ENCODE measurements around the gene SLC34A3. TPM values are rescaled to one million over a fixed set of nuclear protein-coding genes. Genes with fewer than 3 reads are reported as not detected.
"Not testable (repeated sequence)": the region's sequence is repeated elsewhere in the genome, so short reads cannot be mapped to it uniquely, and the experiment has no call there.

The SLC34A3 gene
- total and polyA plus RNA-seq, 2 donors: 0.05 TPM; not detected in 1

- no peak for DNase-seq (ENCODE audit: extremely low spot score)
- Histone ChIP-seq H3K4me1 (ENCODE audit: insufficient read depth) (no peaks in the 10 kb centered on the region), H3K4me3 (ENCODE audit: low read depth, low read length) (no peak overlapping the region), H3K27ac (ENCODE audit: low read depth) (no peak overlapping the region), H3K36me3 (ENCODE audit: insufficient read depth) (no peaks in the 10 kb centered on the region)
- WGBS: 68% methylated on average over 40 of the region's 40 CpGs
These were observed 3.5 kb downstream of the SLC34A3 start for GRCh38 chr9:137234055-137234697.

- Histone ChIP-seq H3K4me1 (ENCODE audit: insufficient read depth) (no peaks in the 10 kb centered on the region), H3K36me3 (ENCODE audit: insufficient read depth) (no peaks in the 10 kb centered on the region), H3K4me3 (ENCODE audit: low read depth, low read length) (no peak overlapping the region), H3K27ac (ENCODE audit: low read depth) (no peak overlapping the region)
- DNase-seq (ENCODE audit: extremely low spot score): no peak
- 69% methylated on average over 18 of the region's 18 CpGs for WGBS
These were observed 4.2 kb downstream of the SLC34A3 start for GRCh38 chr9:137234758-137235423.

GRCh38 chr9:137235424-137236237, 4.9 kb downstream of the SLC34A3 start:
- H3K4me1 ChIP-seq (ENCODE audit: insufficient read depth): no peaks in the 10 kb centered on the region
- H3K27ac ChIP-seq (ENCODE audit: low read depth): no peak overlapping the region
- whole genome bisulfite sequencing: 64% methylated on average over 35 of the region's 35 CpGs
- H3K36me3 ChIP-seq (ENCODE audit: insufficient read depth): no peaks in the 10 kb centered on the region
- no peak for DNase-seq (ENCODE audit: extremely low spot score)
- no peak overlapping the region for H3K4me3 ChIP-seq (ENCODE audit: low read depth, low read length)

- DNase-seq (ENCODE audit: extremely low spot score): no peak
- H3K4me1 ChIP-seq (ENCODE audit: insufficient read depth): no peaks in the 10 kb centered on the region
- no peaks in the 10 kb centered on the region for H3K36me3 ChIP-seq (ENCODE audit: insufficient read depth)
- WGBS: 9% methylated on average over 31 of the region's 31 CpGs
- H3K27ac ChIP-seq (ENCODE audit: low read depth): no peak overlapping the region
- no peak overlapping the region for H3K4me3 ChIP-seq (ENCODE audit: low read depth, low read length)
These were observed 5.7 kb downstream of the SLC34A3 start for GRCh38 chr9:137236238-137236935.

GRCh38 chr9:137236936-137237421, 6.3 kb downstream of the SLC34A3 start:
- Histone ChIP-seq H3K36me3 (ENCODE audit: insufficient read depth) (no peaks in the 10 kb centered on the region), H3K27ac (ENCODE audit: low read depth) (no peak overlapping the region), H3K4me3 (ENCODE audit: low read depth, low read length) (no peak overlapping the region), H3K4me1 (ENCODE audit: insufficient read depth) (no peaks in the 10 kb centered on the region)
- no peak for DNase-seq (ENCODE audit: extremely low spot score)
- 46% methylated on average over 11 of the region's 11 CpGs for WGBS

- no peak overlapping the region for H3K27ac ChIP-seq (ENCODE audit: low read depth)
These were observed 7.3 kb downstream of the SLC34A3 start for GRCh38 chr9:137237759-137238726.

GRCh38 chr9:137239541-137240200, 9.0 kb downstream of the SLC34A3 start:
- H3K27ac ChIP-seq (ENCODE audit: low read depth): peak overlapping the region; percentile 85
- not testable (repeated sequence) for DNase-seq (ENCODE audit: extremely low spot score); H3K4me1 ChIP-seq (ENCODE audit: insufficient read depth); H3K36me3 ChIP-seq (ENCODE audit: insufficient read depth)
- peak overlapping the region; percentile 49 for H3K4me3 ChIP-seq (ENCODE audit: low read depth, low read length)
- WGBS: 46% methylated on average over 27 of the region's 27 CpGs

More at GRCh38 chr9:137237759-137238726, 7.3 kb downstream of the SLC34A3 start:
- no peak for DNase-seq (ENCODE audit: extremely low spot score)
- H3K4me1 ChIP-seq (ENCODE audit: insufficient read depth): no peaks in the 10 kb centered on the region
- H3K36me3 ChIP-seq (ENCODE audit: insufficient read depth): no peaks in the 10 kb centered on the region
- H3K4me3 ChIP-seq (ENCODE audit: low read depth, low read length): no peak overlapping the region
- WGBS: 71% methylated on average over 13 of the region's 13 CpGs

- peak overlapping the region; percentile 49 for H3K4me3 ChIP-seq (ENCODE audit: low read depth, low read length)
- under 1% methylated on average over 58 of the region's 58 CpGs for WGBS
- no peaks in the 10 kb centered on the region for H3K4me1 ChIP-seq (ENCODE audit: insufficient read depth)
- H3K36me3 ChIP-seq (ENCODE audit: insufficient read depth): no peaks in the 10 kb centered on the region
- no peak for DNase-seq (ENCODE audit: extremely low spot score)
- peak overlapping the region; percentile 85 for H3K27ac ChIP-seq (ENCODE audit: low read depth)
These were observed 9.7 kb downstream of the SLC34A3 start for GRCh38 chr9:137240318-137240840.

- Histone ChIP-seq H3K4me1 (ENCODE audit: insufficient read depth) (no peaks in the 10 kb centered on the region), H3K4me3 (ENCODE audit: low read depth, low read length) (peak within 1 kb of the TSS; percentile 84), H3K27ac (ENCODE audit: low read depth) (peak within 1 kb of the TSS; percentile 96), H3K36me3 (ENCODE audit: insufficient read depth) (no peaks in the 10 kb centered on the region)
- DNase-seq (ENCODE audit: extremely low spot score): peak; percentile 99
- under 1% methylated on average over 67 of the region's 67 CpGs for WGBS
These were observed 10.3 kb downstream of the SLC34A3 start, which contains the start of gene TUBB4B for GRCh38 chr9:137240841-137241489. TUBB4B (plus strand) TSS chr9:137241287; CDS start chr9:137241361, 74 bp downstream.

- Histone ChIP-seq H3K4me3 (ENCODE audit: low read depth, low read length) (peak overlapping the region; percentile 84), H3K27ac (ENCODE audit: low read depth) (peak overlapping the region; percentile 96), H3K4me1 (ENCODE audit: insufficient read depth) (no peaks in the 10 kb centered on the region), H3K36me3 (ENCODE audit: insufficient read depth) (no peaks in the 10 kb centered on the region)
- DNase-seq (ENCODE audit: extremely low spot score): no peak
- WGBS: 2% methylated on average over 83 of the region's 83 CpGs
These were observed 11.0 kb downstream of the SLC34A3 start for GRCh38 chr9:137241490-137242268.
